GM23248 (cell line): ENCODE results near the gene KCNJ10.

Source experiments
- EZH2 ChIP-seq: fragments of 200-600 bp; sonication (generic); IDR thresholded peaks from 2 replicates; pipeline ENCODE4 v1.6.1; 2018; ENCODE audit warnings: antibody characterized with exemption, mild to moderate bottlenecking; ENCODE audit not compliant: insufficient read depth, poor library complexity, severe bottlenecking
- EZH2phosphoT487 ChIP-seq: fragments of 200-600 bp; sonication (generic); IDR thresholded peaks from 2 replicates; pipeline ENCODE4 v1.6.1; 2018; ENCODE audit warnings: antibody characterized with exemption, moderate library complexity, mild to moderate bottlenecking, low read depth; ENCODE audit not compliant: insufficient read depth

- TF ChIP-seq EZH2 (no peak), EZH2phosphoT487 (no peak)
These were observed 21.8 kb upstream of the KCNJ10 start for GRCh38 chr1:160091666-160092223.
